ENCODE data around the gene MYADM.

GRCh38 chr19:53908935-53909415, 41.3 kb downstream of the MYADM start, which contains the start of gene CACNG7:
- TF ChIP-seq, protein P1, sequence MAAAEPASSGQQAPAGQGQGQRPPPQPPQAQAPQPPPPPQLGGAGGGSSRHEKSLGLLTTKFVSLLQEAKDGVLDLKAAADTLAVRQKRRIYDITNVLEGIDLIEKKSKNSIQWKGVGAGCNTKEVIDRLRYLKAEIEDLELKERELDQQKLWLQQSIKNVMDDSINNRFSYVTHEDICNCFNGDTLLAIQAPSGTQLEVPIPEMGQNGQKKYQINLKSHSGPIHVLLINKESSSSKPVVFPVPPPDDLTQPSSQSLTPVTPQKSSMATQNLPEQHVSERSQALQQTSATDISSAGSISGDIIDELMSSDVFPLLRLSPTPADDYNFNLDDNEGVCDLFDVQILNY (CRISPR knock-in tag; IDR thresholded peaks at IDR 0.05), result no peak
- TF ChIP-seq SP1 (CRISPR knock-in tag; conservative IDR thresholded peaks at IDR 0.05) (no peak), JUN (CRISPR knock-in tag; IDR thresholded peaks at IDR 0.05) (no peak), ZNF121 (CRISPR knock-in tag; IDR thresholded peaks at IDR 0.05) (no peak), PREB (CRISPR knock-in tag; IDR thresholded peaks at IDR 0.05; ENCODE audit: borderline replicate concordance) (no peak), ESRRA (CRISPR knock-in tag; IDR thresholded peaks at IDR 0.05; ENCODE audit: borderline replicate concordance) (no peak), ERG (CRISPR knock-in tag; IDR thresholded peaks at IDR 0.05) (no peak), KAT7 (CRISPR knock-in tag; IDR thresholded peaks at IDR 0.05; ENCODE audit: borderline replicate concordance) (no peak), GABPB1 (CRISPR knock-in tag; IDR thresholded peaks at IDR 0.05) (no peak), MYBL2 (CRISPR knock-in tag; IDR thresholded peaks at IDR 0.05) (no peak)
- TF ChIP-seq, protein P2, sequence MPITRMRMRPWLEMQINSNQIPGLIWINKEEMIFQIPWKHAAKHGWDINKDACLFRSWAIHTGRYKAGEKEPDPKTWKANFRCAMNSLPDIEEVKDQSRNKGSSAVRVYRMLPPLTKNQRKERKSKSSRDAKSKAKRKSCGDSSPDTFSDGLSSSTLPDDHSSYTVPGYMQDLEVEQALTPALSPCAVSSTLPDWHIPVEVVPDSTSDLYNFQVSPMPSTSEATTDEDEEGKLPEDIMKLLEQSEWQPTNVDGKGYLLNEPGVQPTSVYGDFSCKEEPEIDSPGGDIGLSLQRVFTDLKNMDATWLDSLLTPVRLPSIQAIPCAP (CRISPR knock-in tag; IDR thresholded peaks at IDR 0.05), result no peak
- TF ChIP-seq, protein P3, sequence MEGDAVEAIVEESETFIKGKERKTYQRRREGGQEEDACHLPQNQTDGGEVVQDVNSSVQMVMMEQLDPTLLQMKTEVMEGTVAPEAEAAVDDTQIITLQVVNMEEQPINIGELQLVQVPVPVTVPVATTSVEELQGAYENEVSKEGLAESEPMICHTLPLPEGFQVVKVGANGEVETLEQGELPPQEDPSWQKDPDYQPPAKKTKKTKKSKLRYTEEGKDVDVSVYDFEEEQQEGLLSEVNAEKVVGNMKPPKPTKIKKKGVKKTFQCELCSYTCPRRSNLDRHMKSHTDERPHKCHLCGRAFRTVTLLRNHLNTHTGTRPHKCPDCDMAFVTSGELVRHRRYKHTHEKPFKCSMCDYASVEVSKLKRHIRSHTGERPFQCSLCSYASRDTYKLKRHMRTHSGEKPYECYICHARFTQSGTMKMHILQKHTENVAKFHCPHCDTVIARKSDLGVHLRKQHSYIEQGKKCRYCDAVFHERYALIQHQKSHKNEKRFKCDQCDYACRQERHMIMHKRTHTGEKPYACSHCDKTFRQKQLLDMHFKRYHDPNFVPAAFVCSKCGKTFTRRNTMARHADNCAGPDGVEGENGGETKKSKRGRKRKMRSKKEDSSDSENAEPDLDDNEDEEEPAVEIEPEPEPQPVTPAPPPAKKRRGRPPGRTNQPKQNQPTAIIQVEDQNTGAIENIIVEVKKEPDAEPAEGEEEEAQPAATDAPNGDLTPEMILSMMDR (IDR thresholded peaks at IDR 0.05), result no peak
- TF ChIP-seq, protein P4, sequence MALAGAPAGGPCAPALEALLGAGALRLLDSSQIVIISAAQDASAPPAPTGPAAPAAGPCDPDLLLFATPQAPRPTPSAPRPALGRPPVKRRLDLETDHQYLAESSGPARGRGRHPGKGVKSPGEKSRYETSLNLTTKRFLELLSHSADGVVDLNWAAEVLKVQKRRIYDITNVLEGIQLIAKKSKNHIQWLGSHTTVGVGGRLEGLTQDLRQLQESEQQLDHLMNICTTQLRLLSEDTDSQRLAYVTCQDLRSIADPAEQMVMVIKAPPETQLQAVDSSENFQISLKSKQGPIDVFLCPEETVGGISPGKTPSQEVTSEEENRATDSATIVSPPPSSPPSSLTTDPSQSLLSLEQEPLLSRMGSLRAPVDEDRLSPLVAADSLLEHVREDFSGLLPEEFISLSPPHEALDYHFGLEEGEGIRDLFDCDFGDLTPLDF (CRISPR knock-in tag; IDR thresholded peaks at IDR 0.05), result no peak

All from WTC11 (cell line).